WI38 (cell line): Measurements from ENCODE around the gene IL17RB.

Source experiments
- H3K4me3 ChIP-seq: 2 replicates; pipeline ENCODE4 v1.5.1; 2011; ENCODE audit warnings: low read depth, mild to moderate bottlenecking, control low read depth, low read length
- CTCF ChIP-seq: IDR thresholded peaks from 2 replicates; pipeline ENCODE4 v1.5.1; 2012; ENCODE audit warnings: low read depth, mild to moderate bottlenecking, control low read depth, low read length

Gene IL17RB

GRCh38 chr3:53842436-53843194 is 3.8 kb upstream of the IL17RB start:
- TF ChIP-seq CTCF, result no peak
- no peak overlapping the region for H3K4me3 ChIP-seq

- H3K4me3 ChIP-seq, result no peak overlapping the region
- TF ChIP-seq CTCF, result no peak
These were observed 2.9 kb upstream of the IL17RB start for GRCh38 chr3:53843195-53844177.

GRCh38 chr3:53844262-53845102 is 1.9 kb upstream of the IL17RB start:
- no peak overlapping the region for H3K4me3 ChIP-seq
- TF ChIP-seq CTCF, result no peak

GRCh38 chr3:53845103-53845880 is 1.1 kb upstream of the IL17RB start:
- H3K4me3 ChIP-seq, result peak overlapping the region; percentile 52
- TF ChIP-seq CTCF, result no peak

GRCh38 chr3:53845881-53846133 is 561 bp upstream of the IL17RB start:
- H3K4me3 ChIP-seq, result peak overlapping the region; percentile 52
- TF ChIP-seq CTCF, result no peak

GRCh38 chr3:53846851-53847155 is 435 bp downstream of the IL17RB start:
- TF ChIP-seq CTCF, result no peak
- H3K4me3 ChIP-seq, result no peak overlapping the region
